ENCODE measurements around the gene RBM12. TPM values are rescaled to one million over a fixed set of nuclear protein-coding genes. Genes with fewer than 3 reads are reported as not detected.

Gene RBM12
- total and polyA plus RNA-seq, 2 donors (not counting 1 experiment from before 2014, with no cell fraction given) = 52.7 to 144 TPM

DNA sequence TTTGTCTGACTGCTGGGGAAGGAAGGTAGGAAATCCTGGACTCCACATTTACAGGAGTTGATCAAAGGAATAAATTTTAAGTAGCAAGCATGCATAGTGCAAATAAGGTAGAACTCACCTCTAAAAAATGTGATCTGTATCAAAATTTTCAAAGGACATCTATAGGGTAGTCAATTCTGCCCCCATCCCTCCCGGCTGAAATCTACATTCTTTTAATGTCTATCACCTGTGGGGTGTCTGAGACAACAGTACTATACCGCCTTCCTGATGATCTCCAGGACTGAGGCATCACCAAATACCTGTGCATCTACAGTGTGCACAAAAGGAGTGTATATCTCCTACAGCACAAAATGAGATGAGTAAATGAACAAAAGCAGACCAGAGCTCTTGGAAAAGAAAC lies 19.9 kb downstream of the RBM12 start:
- H3K27me3 ChIP-seq (replicated peaks in 1 of 4; ENCODE audit: control extremely low read depth in 1 of 4, control insufficient read depth in 3 of 4, insufficient read depth in 4 of 4, low read length in 3 of 4) = no peaks in the 10 kb centered on the region
- H3K27ac Mint-ChIP-seq = no peak overlapping the region
- intact Hi-C loops (cut with micrococcal nuclease) = no loop called here
- peaks cover 0 to 4% of the 10 kb centered on the region in 2 experiments for H3K36me3 ChIP-seq (replicated peaks in 1 of 2; ENCODE audit: control extremely low read depth in 1 of 2, control insufficient read depth in 1 of 2, extremely low read depth in 1 of 2, insufficient read depth in 2 of 2, low read length in 1 of 2)
- ChIA-PET POLR2A (interaction anchor here (1.0 kb wide), 1 partner anchor 19 kb away, joined by 3 read pairs; the partner anchor contains the start of genes CPNE1 and RBM12), CTCF (interaction anchor here (1.1 kb wide), 1 partner anchor 25 kb away, joined by 3 read pairs; no protein-coding TSS in a partner anchor)
- peaks cover 72% of the 10 kb centered on the region for H4K20me1 ChIP-seq (ENCODE audit: control insufficient read depth, insufficient read depth, low read length, poor library complexity, severe bottlenecking)
- DNase-seq (no peak), ATAC-seq (ENCODE audit: low read depth) (no peak)
- H2AFZ ChIP-seq (ENCODE audit: insufficient read depth, low read depth, low read length, poor library complexity, severe bottlenecking) = no peak overlapping the region
- peaks cover 62% of the 10 kb centered on the region for H3K4me1 Mint-ChIP-seq
- H3K4me3 ChIP-seq (ENCODE audit: control extremely low read depth in 1 of 5, extremely low read depth in 1 of 5, insufficient read depth in 1 of 5, low read depth in 2 of 5, low read length in 4 of 5) = no peak overlapping the region
- no peak overlapping the region for H3K4me3 Mint-ChIP-seq
- whole genome bisulfite sequencing (ENCODE audit: insufficient coverage) = no CpG with 5 or more reads among the region's 2 CpGs
- H3K9ac ChIP-seq (ENCODE audit: low read length) = no peak overlapping the region
- H3K9me3 Mint-ChIP-seq (ENCODE audit: insufficient read depth) = no peaks in the 10 kb centered on the region
- no peaks in the 10 kb centered on the region for H3K9me3 ChIP-seq (ENCODE audit: control extremely low read depth in 1 of 3, control insufficient read depth in 2 of 3, insufficient read depth in 1 of 3, low read length in 2 of 3)
- no peaks in the 10 kb centered on the region for H3K4me1 ChIP-seq (ENCODE audit: control insufficient read depth in 2 of 2, insufficient read depth in 2 of 2, low read length in 2 of 2)
- no peak overlapping the region for H3K4me2 ChIP-seq (replicated peaks; ENCODE audit: low read depth, low read length, poor library complexity, severe bottlenecking)
- no peak for TF ChIP-seq EZH2 (IDR thresholded peaks at IDR 0.05; ENCODE audit: borderline replicate concordance, insufficient read depth, low read depth, low read length, poor library complexity, severe bottlenecking)
- TF ChIP-seq, protein P1, sequence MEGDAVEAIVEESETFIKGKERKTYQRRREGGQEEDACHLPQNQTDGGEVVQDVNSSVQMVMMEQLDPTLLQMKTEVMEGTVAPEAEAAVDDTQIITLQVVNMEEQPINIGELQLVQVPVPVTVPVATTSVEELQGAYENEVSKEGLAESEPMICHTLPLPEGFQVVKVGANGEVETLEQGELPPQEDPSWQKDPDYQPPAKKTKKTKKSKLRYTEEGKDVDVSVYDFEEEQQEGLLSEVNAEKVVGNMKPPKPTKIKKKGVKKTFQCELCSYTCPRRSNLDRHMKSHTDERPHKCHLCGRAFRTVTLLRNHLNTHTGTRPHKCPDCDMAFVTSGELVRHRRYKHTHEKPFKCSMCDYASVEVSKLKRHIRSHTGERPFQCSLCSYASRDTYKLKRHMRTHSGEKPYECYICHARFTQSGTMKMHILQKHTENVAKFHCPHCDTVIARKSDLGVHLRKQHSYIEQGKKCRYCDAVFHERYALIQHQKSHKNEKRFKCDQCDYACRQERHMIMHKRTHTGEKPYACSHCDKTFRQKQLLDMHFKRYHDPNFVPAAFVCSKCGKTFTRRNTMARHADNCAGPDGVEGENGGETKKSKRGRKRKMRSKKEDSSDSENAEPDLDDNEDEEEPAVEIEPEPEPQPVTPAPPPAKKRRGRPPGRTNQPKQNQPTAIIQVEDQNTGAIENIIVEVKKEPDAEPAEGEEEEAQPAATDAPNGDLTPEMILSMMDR (IDR thresholded peaks at IDR 0.05) = no peak
- peaks cover 94% of the 10 kb centered on the region for H3K79me2 ChIP-seq (ENCODE audit: control insufficient read depth, insufficient read depth, low read length)
- H3K27ac ChIP-seq (ENCODE audit: low read length in 2 of 2) = no peak overlapping the region
- H3K27me3 Mint-ChIP-seq = no peaks in the 10 kb centered on the region

DNA sequence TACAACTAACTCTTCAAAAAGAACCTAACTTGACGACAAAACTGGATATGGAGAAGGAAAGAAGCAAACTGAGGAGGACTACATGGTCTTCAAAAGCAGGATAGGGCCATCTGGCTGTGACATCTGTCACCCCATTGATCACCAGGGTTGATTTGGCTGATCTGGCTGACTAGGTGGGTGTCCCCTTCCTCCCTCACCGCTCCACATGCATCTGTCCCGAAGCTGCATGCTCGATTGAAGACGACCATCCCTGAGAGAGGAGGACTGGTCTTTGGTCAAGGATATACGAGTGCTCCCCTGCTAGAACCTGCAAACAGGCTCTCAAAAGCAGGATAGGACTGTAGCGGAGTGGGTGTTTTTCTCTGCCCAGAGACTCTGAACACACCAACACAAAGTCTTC lies 21.7 kb downstream of the RBM12 start:
- intact Hi-C loops (cut with micrococcal nuclease) = no loop called here
- ATAC-seq (ENCODE audit: low read depth) = no peak

More for the DNA sequence above, 21.7 kb downstream of the RBM12 start:
- H3K27me3 Mint-ChIP-seq = no peaks in the 10 kb centered on the region
- H3K27ac ChIP-seq (ENCODE audit: low read length in 2 of 2) = no peak overlapping the region
- H3K4me1 ChIP-seq (ENCODE audit: control insufficient read depth in 2 of 2, insufficient read depth in 2 of 2, low read length in 2 of 2) = no peaks in the 10 kb centered on the region
- DNase-seq = no peak
- TF ChIP-seq, protein P1 (IDR thresholded peaks at IDR 0.05) = no peak
- TF ChIP-seq EZH2 (IDR thresholded peaks at IDR 0.05; ENCODE audit: borderline replicate concordance, insufficient read depth, low read depth, low read length, poor library complexity, severe bottlenecking) = no peak
- H3K27ac Mint-ChIP-seq = no peak overlapping the region
- H2AFZ ChIP-seq (ENCODE audit: insufficient read depth, low read depth, low read length, poor library complexity, severe bottlenecking) = no peak overlapping the region
- peaks cover 61% of the 10 kb centered on the region for H4K20me1 ChIP-seq (ENCODE audit: control insufficient read depth, insufficient read depth, low read length, poor library complexity, severe bottlenecking)
- H3K36me3 ChIP-seq (replicated peaks in 1 of 2; ENCODE audit: control extremely low read depth in 1 of 2, control insufficient read depth in 1 of 2, extremely low read depth in 1 of 2, insufficient read depth in 2 of 2, low read length in 1 of 2) = peaks cover 0 to 3% of the 10 kb centered on the region in 2 experiments
- H3K9me3 ChIP-seq (ENCODE audit: control extremely low read depth in 1 of 3, control insufficient read depth in 2 of 3, insufficient read depth in 1 of 3, low read length in 2 of 3) = no peaks in the 10 kb centered on the region
- no peaks in the 10 kb centered on the region for H3K9me3 Mint-ChIP-seq (ENCODE audit: insufficient read depth)
- peaks cover 60% of the 10 kb centered on the region for H3K4me1 Mint-ChIP-seq
- no peak overlapping the region for H3K4me2 ChIP-seq (replicated peaks; ENCODE audit: low read depth, low read length, poor library complexity, severe bottlenecking)
- H3K4me3 ChIP-seq (ENCODE audit: control extremely low read depth in 1 of 5, extremely low read depth in 1 of 5, insufficient read depth in 1 of 5, low read depth in 2 of 5, low read length in 4 of 5) = no peak overlapping the region
- POLR2A ChIA-PET = no interaction called here
- CTCF ChIA-PET = no interaction called here
- H3K4me3 Mint-ChIP-seq = no peak overlapping the region
- H3K27me3 ChIP-seq (replicated peaks in 1 of 4; ENCODE audit: control extremely low read depth in 1 of 4, control insufficient read depth in 3 of 4, insufficient read depth in 4 of 4, low read length in 3 of 4) = no peaks in the 10 kb centered on the region
- 100% methylated on average over 3 of the region's 7 CpGs for WGBS (ENCODE audit: insufficient coverage)
- peaks cover 95% of the 10 kb centered on the region for H3K79me2 ChIP-seq (ENCODE audit: control insufficient read depth, insufficient read depth, low read length)
- no peak overlapping the region for H3K9ac ChIP-seq (ENCODE audit: low read length)
